Hematopoietic multipotent progenitor cell treated with erythropoietin and hydrocortisone succinate and interleukin-3 and kit ligand, for 4 days (in vitro differentiated cells): Measurements from ENCODE around the gene UPP1.
"Not testable (repeated sequence)": the region's sequence is repeated elsewhere in the genome, so short reads cannot be mapped to it uniquely, and the experiment has no call there.

Experiments used
- DNase-seq: peaks from one replicate; pipeline ENCODE4 v3.0.0-alpha.2; 2015

UPP1 gene

DNA sequence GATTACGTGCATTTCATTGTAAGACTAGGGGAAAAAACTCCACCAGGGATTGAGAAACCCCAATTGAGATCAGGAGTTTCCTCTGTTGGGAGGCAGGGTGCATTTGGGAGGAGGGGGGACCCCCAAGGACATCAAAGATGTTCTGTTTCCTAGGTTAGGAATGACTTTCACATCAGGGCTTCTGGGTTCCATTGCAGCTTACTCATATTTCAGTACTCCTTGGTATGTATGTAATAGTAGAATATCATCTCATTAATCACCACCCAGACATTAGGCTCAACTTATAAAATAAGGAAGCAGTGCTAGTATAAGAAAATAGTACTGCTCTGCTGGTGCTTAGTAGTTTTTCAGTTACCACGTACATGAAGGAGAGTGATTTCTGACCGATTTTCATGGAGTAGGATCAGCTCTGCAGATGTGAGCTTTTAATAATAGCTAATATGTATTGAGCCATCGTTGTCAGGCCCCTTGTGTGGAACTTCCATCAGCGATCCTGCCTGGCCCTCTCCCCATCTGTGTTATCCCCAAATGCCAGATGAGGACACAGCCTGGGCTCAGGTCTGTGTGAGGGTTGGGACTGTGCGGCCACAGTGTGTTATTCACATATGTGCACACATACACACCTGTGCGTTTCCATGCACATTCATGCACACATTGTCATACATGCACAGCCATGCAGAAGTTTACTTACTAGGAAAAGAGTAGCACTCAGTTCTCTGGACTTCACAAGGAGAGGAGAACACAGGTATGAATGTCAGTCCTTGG lies 23.5 kb downstream of the UPP1 start:
- DNase-seq, result no peak

DNA sequence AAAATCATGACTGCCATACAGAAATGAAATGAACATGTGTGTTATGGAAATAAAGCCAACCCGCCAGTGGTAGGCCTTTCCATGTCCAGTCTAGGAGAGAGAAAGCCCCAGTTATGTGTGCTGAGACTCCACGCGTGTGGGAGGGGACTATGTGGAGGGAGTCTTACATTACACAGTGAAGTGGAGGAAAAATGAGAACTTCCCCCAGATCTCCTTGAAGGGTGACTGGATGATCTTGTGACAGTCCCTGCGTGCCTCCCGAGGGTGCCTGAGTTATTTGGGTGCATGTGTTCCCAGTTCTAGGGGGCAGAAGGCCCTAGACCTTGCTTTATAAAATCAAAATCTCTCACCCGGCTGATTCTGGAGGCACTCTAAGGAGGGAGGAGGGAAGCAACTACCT lies 24.2 kb downstream of the UPP1 start:
- DNase-seq, result no peak

DNA sequence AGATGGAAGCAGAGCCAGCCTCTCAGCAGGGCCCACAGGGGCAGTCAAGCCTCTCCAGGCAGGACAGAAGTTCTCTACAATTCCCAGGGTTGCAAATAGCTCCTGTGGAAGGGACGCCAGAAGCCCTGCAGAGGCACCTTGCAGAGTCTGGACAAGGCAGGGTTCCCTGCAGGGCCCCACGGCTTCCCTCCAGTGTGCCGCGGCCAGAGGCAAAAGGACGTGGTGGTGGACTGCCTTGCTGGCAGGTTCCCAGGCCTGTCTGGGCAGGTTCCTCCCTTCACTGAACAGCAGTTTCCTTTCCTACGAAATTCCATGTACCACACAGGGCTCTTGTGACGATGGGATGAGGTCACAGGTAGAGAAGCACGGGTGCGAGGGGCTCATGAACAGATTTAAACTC lies 25.1 kb downstream of the UPP1 start:
- DNase-seq, result no peak

DNA sequence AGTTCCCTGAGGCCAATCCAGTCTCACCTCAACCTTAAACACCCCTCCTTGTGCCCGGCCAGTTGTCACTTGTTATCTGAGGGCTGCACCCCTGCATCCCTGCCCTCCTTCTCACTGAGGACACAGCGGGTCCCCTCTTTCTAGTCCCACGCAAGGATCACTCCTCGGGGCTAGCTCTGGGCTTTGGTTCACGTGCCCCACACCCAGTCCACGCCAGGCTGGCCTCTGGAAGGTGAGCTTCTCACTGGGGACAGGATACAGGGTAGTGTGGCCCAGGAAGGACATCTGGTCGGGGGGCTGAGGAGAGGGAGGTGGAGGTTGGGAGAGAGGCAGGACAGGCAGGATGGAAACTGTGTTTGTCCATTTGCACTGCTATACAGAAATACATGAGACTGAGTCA lies 25.5 kb downstream of the UPP1 start:
- no peak for DNase-seq

DNA sequence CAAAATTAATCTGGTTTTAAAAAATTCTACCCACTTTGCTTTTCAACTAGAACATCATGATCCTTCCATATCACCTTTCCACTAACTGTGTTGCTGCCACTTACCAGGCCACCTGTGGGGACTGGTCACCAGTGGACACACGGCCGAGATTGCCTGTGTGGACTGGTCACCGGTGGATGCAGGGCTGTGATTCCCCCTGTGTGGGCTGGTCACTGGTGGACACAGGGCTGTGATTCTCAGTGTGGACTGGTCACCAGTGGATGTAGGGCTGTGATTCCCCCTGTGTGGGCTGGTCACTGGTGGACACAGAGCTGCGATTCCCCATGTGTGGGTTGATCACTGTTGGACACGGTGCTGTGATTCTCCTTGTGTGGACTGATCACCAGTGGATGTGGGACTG lies 27.0 kb downstream of the UPP1 start:
- DNase-seq, result no peak

DNA sequence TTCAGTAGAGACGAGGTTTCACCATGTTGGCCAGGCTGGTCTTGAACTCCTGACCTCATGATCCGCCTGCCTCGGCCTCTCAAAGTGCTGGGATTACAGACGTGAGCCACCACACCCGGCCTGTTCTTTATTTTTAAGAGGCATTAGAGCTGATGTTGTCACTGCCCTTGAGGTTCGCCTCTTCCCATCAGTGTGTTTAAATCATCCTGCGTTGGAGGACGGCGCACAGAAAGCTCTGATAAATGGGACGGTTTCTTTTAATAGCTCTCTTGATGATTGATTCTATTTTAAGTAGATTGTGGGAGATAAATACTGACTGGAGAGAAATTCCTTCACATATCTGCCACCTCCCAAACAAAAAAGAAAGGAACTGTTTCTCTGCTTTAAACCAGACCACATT lies 29.0 kb downstream of the UPP1 start:
- no peak for DNase-seq

DNA sequence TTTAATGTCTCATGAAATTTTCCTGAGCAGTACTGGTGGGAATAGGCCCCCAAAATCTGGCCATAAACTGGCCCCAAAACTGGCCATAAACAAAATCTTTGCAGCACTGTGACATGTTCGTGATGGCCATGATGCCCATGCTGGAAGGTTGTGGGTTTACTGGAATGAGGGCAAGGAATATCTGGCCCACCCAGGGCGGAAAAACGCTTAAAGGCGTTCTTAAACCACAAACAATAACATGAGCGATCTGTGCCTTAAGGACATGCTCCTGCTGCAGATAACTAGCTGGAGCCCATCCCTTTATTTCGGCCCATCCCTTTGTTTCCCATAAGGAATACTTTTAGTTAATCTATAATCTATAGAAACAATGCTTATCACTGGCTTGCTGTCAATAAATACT lies 31.5 kb downstream of the UPP1 start:
- not testable (repeated sequence) for DNase-seq

DNA sequence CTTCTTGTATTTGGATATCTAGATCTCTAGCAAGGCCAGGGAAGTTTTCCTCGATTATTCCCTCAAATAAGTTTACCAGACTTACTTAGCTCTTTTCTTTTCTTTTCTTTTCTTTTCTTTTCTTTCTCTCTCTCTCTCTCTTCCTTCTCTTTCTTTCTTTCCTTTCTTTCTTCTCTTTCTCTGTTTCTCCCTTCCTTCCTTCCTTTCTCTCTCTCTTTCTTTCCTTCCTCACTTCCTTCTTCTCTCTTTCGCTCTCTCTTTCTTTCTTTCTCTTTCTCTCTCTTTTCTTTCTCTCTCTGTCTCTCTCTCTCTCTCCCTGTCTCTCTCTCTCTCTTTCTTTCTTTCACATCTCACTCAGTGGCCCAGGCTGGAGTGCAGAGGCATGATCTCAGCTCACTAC lies 37.0 kb downstream of the UPP1 start:
- DNase-seq, result no peak

DNA sequence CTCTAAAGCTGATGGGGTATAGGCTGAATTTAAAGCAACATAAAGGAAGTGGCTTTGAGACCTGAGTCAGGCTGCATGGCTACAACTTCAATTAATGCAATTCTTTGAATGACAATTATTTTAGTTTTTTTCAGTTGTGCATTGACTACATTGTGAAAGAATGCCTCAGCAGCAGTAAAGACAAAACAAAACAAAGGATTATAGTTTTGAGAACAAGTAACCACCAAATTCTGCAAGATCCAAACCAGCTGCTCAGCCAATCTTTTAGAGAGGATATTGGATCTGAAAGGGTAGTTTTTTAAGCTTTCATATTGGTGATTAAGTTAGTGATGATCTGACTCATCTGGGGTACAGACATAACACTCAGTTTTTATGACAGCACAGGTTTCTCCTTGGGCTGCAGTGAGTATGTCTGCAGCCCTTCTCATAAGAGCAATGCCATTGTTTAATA lies 41.6 kb downstream of the UPP1 start:
- no peak for DNase-seq

DNA sequence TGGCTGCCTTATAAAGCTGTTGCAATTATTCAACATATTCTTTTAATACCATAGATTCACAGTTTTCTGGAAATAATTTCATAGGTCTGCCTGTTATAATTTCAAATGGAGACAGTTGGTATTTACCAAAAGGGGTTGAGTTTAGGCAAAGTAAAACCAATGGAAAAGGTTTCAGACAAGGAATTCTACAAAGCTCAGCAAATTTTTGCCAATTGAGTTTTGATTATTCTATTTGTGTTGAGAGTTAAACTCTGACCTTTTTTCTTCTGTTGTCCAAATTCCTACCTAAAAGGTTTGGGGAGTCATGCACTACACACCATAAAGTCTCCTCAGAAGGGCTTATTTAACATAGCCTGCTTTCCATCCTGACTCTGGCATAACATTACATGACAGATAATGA lies 43.7 kb downstream of the UPP1 start:
- DNase-seq, result no peak

DNA sequence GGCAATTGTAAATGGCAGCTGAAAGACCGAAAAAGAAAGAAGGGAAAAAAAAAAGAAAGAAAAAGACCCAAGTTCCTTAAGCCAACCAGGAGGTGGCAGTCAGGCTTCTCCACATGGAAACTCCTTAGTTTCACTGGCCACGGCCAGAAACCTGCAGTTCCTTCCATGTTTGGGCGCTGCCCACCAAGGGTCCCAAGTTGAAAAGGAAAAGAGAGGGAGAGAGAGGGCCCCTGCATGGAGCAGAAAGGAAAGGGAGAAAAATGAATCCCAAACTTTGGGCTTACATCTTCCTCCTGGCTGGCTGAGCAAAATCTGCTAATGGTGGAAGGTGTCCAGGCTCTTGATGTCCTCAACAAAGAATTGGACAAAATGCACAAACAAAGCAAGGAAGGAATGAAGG lies 50.4 kb downstream of the UPP1 start:
- peak; percentile 43 for DNase-seq

DNA sequence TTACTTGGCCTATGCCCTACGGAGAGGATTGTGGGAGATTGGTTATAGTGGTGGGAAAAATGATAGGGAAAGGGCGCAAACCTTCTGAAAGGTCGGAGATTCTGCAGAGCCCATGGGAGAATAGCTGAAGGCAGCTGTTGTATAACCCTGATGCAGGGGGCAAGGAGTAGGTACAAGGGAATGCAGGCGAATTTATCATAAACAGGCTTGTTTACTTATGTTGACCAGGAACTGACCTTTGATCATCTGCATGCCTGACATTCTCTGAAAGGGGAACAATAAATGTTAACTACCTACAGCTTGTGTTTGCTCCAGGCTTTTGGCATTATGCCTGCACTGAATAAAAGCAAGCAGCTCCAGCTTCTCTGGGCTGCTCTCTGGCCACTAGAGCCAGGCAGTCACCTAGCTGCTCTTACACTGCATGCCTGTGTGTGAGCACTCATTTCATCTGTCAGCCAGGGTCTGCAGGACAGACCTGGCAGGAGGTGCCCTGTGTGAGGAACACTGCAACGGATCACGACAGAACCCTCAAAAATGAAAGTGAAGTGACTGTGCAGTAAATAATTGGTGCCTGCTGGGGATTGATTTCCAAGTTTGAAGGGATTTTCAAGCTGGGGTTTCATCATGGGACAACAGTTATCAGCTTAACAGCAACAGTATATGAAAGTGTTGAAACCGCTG lies 51.1 kb downstream of the UPP1 start:
- peak; percentile 22 for DNase-seq

DNA sequence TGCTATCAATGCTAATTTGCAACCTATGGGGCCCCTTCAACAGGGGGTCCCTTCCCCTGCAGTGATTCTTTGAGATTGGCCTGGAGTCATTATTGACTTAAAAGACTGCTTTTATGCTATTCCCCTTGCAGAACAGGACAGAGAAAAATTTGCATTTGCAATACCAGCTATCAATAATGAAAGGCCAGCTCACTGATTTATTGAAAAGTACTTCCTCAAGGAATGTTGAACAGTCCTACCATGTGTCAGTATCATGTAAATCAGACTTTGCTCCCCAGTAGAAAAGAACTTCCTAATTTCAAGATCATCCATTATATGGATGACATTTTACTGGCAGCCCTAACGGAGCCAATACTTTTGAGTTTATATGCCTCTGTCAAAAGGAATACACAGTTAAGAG lies 52.5 kb downstream of the UPP1 start:
- DNase-seq, result no peak

DNA sequence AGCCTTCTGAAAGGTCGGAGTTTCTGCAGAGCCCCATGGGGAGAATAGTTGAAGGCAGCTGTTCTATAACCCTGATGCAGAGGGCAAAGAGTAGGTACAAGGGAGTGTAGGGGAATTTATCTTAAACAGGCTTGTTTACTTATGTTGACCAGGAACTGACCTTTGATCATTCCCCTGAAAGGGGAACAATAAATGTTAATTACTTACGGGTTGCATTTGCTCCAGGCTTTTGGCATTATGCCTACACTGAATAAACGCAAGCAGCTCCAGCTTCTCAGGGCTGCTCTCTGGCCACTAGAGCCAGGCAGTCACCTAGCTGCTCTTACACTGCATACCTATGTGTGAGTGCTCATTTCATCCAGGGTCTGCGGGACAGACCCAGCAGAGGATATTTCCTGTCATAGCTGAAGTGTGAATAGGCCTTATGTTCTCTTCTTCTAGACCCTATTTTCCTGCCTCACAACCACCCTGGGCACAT lies 55.3 kb downstream of the UPP1 start:
- DNase-seq, result no peak

DNA sequence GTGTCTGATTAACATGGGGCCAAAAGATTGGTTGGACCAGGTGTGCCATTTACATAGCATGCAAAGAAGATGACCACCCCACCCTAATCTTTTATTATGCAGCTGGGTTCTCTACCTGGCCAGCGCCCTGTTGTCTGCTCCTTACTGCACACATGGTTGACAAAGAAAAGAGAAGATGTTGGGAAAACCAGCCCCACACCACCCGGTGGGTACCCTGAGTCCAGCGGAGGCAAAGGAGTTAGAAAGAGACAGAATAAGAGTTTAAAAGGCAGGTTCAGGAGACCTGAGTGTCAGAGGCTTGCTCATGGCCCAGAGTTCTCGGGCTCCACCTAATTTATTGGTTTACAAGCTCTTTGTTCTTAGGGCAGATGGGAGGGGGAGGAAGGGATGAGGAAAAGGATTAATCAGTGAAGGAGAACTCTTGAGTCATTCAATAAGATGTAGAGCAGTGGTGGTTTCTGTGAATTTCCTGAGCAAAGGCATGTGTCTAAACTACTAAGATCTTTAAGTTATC lies 58.1 kb downstream of the UPP1 start:
- no peak for DNase-seq

DNA sequence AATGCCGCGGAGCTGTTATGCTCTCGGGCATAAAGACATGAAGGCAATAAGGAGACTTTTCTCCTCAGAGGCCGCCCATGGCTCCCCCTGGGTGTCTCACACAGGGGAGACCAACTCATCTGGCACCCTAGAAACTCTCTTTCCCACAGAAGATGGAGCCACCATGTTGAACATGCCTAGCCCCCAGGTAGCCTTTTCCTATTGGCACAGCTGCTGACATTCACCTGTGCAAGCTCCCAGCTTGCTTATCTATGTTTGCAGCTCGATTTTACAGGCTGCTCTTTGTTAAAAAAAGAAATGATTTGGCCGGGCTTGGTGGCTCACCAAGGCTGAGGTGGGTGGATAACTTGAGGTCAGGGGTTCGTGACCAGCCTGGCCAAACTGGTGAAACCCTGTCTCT lies 58.6 kb downstream of the UPP1 start:
- not testable (repeated sequence) for DNase-seq

DNA sequence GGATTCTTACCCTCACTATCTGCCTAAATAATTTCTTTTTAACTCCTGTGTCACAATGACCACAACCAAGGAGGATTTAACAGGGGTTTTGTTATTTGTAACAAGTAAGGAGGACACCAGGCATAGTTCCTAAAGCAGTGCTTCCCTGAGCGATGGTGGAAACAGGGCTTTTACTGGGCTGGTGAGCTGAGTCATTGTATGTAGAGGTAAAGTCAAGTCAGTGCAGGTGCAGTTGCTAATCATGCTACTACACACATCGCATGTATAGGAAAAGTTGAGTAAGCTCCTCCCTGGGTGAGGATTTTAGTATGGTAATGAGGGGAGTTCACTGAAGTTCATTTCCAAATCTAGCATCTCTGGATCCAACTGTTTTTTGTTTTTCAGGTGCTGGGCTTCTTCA lies 59.2 kb downstream of the UPP1 start:
- DNase-seq, result no peak

DNA sequence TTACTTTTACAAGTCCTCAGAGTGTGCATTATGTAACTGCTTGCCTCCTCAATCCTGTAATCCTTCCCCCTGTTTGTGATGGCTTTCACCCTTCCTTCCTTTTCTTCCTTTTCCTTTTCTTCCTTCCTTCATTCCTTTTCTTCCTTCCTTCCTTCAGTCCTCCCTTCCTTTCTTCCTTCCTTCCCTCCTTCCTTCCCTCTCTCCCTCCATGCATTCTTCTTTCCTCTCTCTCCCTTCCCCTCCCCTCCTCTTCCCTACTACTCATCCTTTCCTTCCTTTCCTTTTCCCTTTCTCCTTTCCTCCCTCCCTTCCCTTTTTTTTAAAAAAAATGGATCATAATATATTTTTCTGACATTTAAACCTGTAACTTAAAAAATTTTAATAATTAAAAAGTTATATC lies 60.0 kb downstream of the UPP1 start:
- DNase-seq, result no peak

DNA sequence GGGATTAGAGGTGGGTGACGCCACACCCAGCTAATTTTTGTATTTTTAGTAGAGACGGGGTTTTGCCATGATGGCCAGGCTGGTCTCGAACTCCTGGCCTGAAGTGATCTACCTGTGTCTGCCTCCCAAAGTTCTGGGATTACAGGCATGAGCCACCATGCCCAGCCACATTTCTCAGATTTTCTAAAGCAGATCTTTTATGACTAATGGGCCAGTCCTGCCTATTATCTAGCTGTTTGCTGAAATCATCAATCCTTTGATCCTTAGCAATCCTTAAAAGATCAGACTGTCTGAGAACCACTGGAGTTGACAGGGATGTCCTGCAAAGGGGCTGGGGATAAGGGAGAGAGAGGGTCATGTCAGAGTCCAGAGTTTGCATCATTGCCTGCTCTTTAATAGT lies 61.0 kb downstream of the UPP1 start:
- DNase-seq, result no peak

DNA sequence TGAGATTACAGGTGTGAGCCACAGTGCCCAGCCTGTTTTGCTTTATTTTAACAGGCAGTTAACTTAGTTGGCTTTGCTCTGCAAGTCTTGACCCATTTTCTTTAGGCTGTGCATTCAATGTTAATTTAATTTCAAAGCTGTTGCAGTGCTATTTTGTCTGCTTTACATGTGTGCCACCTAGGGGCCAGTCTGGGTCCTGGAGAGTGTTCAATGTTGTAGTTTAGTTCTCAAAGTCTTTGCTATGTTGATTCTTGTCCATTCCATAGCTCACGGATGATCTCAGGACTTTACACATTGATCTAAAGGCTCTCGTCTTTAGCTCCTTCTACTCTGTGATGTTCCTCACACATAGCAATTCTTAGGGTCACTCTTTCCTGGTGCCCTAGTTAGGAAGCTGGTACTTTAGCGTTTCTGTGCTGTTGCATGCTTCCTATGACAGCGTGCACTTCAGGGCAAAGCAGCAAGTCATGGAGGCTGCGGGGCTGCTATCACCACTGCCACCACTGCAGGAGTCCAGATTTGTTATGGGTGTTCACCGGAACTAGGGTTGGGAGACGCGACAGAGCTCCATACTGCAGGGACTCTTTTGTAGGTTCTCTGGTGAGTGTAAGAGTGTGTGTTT lies 65.8 kb downstream of the UPP1 start:
- peak; percentile 53 for DNase-seq
